RWPE1 (cell line): ENCODE results near the gene PWP2.
A peak's percentile ranks its signal among the peaks of the same experiment; 100 is the strongest.

Experiments
- CTCF ChIA-PET: fragments of 350-600 bp; sonication (Branson Sonifier 250); formaldehyde crosslinking; extraction: SDS; loops from one replicate; lab custom pipeline; 2021; lab: Yijun Ruan, JAX
- POLR2A ChIA-PET: fragments of 400-600 bp; formaldehyde crosslinking; extraction: SDS; loops from one replicate; lab custom pipeline; 2020; ENCODE audit warnings: antibody characterized with exemption; ENCODE audit not compliant: low non-redundant PET; lab: Yijun Ruan, JAX
- DNase-seq: peaks from one replicate; pipeline ENCODE4 v3.0.0; 2012; ENCODE audit warnings: low spot score
- H3K27ac ChIP-seq: fragments of 450-650 bp; 2 replicates; pipeline ENCODE4 v1.5.1; 2017
- TF ChIP-seq, protein P1 (sequence below): fragments of 450-650 bp; conservative IDR thresholded peaks from 2 replicates; pipeline ENCODE4 v1.5.1; 2017; ENCODE audit warnings: low read depth, mild to moderate bottlenecking

PWP2 gene

DNA sequence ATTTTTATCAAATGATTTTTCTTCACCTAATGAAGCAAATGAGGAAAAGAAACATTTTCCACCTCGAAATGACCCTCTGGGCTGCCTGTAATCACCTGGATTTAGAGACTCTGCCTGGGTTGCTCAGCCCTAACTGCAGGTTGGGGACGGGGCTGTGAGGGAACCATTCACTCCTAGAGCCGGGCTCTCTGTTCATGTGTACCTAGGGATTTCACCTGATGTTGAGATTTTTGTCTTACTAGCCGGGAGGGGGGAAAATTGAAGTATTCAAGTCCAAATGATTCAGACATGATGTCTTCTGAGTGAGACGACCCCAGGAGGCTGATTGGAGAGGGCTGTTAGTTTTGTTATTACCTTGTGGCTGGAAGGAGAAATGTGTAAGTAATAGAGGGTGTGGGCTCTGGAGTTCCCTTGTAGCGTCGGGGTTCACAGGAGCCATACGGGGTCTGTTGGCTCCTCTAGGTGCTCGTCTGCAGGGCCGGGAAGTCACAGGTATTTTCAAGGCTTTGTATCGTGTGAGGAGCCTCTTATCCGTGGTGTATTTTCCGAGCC lies 42.3 kb upstream of the PWP2 start:
- TF ChIP-seq, protein P1, sequence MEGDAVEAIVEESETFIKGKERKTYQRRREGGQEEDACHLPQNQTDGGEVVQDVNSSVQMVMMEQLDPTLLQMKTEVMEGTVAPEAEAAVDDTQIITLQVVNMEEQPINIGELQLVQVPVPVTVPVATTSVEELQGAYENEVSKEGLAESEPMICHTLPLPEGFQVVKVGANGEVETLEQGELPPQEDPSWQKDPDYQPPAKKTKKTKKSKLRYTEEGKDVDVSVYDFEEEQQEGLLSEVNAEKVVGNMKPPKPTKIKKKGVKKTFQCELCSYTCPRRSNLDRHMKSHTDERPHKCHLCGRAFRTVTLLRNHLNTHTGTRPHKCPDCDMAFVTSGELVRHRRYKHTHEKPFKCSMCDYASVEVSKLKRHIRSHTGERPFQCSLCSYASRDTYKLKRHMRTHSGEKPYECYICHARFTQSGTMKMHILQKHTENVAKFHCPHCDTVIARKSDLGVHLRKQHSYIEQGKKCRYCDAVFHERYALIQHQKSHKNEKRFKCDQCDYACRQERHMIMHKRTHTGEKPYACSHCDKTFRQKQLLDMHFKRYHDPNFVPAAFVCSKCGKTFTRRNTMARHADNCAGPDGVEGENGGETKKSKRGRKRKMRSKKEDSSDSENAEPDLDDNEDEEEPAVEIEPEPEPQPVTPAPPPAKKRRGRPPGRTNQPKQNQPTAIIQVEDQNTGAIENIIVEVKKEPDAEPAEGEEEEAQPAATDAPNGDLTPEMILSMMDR, result no peak
- ChIA-PET CTCF (no interaction called here), POLR2A (no interaction called here)
- DNase-seq, result no peak
- peak overlapping the region; percentile 19; the same call in 1 of the 2 replicates for H3K27ac ChIP-seq

DNA sequence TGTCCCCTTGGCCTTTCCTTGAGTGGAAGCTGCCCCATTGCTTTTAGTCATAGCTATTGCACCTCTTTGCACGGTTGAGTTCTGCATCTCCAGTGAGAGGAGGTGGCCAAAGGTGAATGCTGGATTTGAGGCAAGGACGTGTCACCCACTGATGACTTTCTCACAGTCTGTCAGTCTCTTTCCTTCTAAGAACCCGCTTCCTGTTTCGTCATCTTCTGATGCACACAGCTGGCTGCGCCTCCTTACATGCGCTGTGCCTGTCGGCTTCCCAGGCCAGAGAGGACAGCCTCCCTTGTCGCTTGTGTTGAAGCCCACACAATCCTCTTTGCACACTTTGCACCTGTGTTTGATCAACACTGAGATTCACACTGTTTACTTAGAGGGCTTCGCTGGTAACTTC lies 41.8 kb upstream of the PWP2 start:
- no peak for DNase-seq
- H3K27ac ChIP-seq, result peak overlapping the region; percentile 19; the same call in 1 of the 2 replicates
- ChIA-PET CTCF (no interaction called here), POLR2A (no interaction called here)
- TF ChIP-seq, protein P1, result no peak

DNA sequence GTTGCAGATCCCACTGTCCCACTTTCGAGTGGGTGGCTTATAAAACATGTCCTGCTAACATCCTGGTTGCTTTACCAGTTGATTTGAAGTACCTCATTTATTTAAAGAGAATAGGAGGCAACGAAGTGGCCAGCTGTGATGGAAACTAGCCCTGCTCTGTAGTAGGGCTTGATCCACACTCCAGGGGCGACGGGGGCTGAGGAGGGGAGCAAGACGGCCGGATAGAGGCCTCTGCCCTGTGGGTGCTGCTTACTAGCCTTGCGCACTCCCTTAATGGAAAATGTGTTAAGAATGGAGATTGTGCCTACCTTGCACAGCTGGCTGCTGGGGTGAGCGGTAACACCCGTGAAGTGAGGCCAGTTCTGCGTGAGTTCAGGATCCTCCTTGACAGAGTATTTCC lies 41.1 kb upstream of the PWP2 start:
- POLR2A ChIA-PET, result no interaction called here
- CTCF ChIA-PET, result no interaction called here
- TF ChIP-seq, protein P1, result no peak
- no peak for DNase-seq
- peak overlapping the region; percentile 19; the same call in 1 of the 2 replicates for H3K27ac ChIP-seq

DNA sequence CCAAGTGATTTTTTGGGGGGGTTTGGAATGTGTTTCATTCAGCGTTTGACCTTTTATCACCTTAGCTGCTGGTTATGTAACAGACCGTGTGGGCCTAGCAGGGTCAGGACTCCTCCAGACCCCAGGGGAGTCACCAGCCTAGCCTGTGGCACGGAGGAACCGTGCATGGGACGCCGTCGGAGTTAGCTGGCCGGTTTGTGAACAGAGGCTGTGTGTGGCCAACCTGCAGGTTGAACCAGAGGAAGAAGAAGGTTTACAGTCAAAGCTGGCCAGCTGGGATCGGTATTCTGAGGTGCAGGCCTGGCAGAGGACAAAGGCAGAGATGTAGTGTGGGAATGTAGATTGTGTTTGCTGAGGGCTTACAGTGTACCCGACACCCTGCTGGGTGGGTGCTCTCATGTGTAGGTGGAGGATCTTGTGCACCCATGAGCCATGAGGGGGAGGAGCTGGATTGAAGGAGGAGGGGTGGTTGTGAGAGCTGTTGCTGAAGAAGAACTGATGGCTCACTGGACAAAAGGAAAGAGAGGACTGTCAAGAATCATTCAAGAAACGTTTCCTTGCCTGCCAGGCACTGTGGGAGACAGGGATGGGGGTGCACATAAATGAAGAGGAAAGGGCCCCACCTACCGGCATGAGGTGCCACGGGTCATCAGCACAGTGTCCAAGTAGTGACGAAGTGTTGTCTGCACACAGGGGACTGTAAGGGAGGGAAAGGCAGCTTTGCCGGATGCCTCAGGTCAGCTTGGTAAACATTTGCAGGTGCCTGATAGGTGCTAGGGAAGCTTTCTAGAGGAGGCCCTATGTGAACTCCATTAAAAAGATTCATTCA lies 40.0 kb upstream of the PWP2 start:
- peak overlapping the region; percentile 1; the same call in 1 of the 2 replicates for H3K27ac ChIP-seq
- CTCF ChIA-PET, result interaction anchor here (0.6 kb wide), 1 partner anchor 188 kb away, joined by 3 read pairs; no protein-coding TSS in a partner anchor
- TF ChIP-seq, protein P1, result no peak
- no peak for DNase-seq
- POLR2A ChIA-PET, result no interaction called here

DNA sequence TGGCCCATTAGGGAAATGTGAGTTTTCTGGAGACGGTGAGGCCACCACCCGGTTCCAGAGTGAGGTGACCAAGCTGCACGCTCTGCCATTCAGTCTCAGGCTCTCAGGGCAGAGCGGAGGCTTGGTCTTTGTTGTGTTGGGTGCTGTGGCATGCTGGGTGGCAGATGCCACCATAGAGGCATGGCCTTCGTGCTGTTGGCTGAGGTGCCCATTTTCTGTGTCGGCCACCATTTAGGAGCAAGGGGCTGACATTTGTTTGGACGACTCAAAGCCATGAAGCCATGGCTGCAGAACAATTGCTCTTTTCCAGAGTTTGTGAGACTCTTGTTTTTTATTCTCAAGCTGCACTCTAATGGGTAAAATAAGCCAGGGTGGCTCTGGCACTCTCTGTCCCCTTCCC lies 36.8 kb upstream of the PWP2 start:
- no peak for DNase-seq
- ChIA-PET CTCF (no interaction called here), POLR2A (no interaction called here)
- H3K27ac ChIP-seq, result no peak overlapping the region
- TF ChIP-seq, protein P1, result no peak

DNA sequence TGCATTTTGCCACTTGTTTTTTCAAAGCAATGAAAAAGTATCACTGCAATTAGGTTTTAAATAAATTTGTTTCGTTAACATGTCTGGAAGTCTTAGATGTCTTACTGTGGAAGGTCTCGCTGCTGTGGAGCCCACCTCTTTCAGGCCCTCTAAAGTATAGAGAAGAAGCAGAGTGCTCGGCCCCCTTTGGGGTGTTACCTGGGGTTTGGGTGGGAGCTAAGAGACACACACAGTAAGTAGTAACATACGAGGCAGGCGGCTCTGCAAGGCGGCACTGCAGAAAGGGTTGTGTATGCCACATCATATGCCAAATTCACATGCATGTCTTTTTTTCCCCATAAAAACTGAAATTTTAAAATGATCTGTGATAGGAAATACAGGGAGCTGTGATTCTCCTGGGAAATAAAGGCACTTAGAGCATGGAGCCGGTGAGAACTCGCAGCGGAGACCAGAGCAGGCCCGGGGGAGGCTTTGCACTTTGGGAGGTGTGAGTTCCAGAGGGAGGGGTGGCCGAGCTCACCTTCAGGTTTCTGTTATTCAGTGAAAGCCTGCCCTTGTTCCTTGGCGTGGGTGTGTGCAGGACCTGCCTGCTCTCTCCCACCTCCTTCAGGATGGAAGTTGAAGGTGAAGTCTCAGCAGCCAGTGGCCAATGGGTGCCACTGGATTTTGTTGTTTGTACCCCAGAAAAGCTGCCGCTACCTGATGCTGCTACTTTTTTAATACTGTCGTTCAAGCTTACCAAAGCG lies 35.7 kb upstream of the PWP2 start:
- ChIA-PET POLR2A (no interaction called here), CTCF (interaction anchor here (0.6 to 1.0 kb wide), 3 partner anchors 13 to 134 kb away, joined by 3 to 5 read pairs (median 3); partner anchors contain the start of gene TRAPPC10)

More for the DNA sequence above, 35.7 kb upstream of the PWP2 start:
- H3K27ac ChIP-seq, result no peak overlapping the region
- TF ChIP-seq, protein P1, result no peak
- DNase-seq, result no peak
